GM04504 (cell line): ENCODE measurements around the gene DYRK1A.
"Not testable (repeated sequence)": the region's sequence is repeated elsewhere in the genome, so short reads cannot be mapped to it uniquely, and the experiment has no call there.

Experiments
- DNase-seq: peaks from one replicate; pipeline ENCODE4 v3.0.0-alpha.2; 2012; ENCODE audit warnings: low read depth

Gene DYRK1A

DNA sequence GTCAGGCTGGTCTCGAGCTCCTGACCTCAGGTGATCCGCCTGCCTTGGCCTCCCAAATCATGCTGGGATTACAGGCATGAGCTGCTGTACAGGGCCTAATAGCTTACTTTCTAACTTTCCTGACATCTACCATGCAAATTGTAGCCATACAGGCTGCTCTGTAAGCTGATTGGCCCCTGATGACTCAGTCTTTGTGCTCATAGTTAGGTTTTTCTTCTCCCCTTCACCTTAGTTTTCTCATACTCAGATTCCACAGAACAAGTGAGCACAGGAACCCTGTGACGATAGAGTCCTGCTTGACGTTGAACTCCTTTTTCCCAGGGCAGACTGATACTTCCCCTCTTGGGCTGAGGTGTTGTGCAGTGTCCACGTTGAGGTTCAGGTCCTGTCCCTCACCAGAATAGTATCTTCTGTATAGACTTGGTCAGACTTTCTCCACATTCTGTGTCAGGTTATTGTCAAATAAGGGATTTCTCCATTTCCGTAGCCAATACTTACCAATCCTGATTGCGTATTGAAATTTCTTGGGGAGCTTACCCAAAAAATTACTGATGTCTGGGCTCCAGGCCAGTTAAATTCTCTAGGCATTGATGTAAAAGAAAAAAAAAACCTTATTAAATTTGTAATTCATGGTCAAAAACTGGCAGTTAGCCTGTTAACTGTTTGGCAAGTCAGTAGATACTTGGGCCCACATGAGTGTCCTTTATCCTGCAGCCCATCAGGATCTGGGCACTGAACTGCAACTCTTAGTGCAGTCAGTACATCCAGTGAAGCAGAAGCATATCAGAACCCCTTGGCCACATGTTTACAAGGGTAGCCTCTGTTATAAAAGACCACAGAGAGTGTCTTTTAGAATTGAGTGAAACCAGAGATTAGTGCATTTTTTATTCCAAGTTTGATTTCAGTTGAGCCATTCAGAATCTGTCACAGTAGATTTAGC, 118.2 kb downstream of the DYRK1A start:
- DNase-seq, result no peak

DNA sequence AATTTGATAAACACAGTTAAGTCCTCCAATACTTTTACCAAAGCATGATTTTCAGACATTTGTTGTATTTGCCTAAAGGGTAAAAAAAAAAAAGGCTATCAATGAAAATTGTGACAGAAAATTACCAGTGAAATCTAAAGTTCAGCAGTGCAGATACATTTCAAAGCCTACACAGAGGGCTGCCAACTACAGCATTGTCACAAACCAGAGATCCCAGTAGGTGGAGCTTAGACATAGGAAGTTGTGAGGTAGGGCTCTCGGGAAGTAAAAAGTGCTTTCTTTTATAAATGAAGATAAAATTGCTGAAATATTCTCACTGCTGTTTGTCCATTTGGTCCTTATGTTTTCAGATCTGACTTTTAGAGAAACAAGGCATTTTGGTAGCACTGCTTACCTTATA, 123.0 kb downstream of the DYRK1A start:
- no peak for DNase-seq

DNA sequence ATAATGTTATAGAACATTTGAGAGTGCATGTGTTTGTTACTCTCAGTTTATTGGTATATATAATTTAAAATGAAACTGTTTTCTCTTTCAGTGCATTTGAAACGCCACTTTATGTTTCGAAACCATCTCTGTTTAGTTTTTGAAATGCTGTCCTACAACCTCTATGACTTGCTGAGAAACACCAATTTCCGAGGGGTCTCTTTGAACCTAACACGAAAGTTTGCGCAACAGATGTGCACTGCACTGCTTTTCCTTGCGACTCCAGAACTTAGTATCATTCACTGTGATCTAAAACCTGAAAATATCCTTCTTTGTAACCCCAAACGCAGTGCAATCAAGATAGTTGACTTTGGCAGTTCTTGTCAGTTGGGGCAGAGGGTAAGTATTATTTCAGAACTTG, 123.5 kb downstream of the DYRK1A start:
- DNase-seq, result no peak

DNA sequence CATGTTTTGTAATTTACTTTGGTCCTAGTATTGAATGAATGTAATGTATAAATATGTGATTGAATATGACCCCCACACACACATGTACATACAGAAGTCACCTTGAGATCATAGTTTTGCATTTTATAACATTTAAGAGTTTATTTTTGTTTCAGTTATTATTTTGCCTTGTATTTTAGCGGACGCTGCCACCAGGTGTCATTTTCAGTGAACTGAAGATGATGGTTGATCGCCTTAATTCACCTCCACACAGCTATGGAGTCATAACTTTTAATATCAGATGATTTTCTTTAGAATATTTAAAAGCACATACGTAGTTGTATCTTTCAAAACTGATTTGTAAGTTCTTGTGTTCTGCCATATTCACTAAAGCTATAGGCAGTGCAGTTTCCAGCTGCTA, 130.4 kb downstream of the DYRK1A start:
- no peak for DNase-seq

DNA sequence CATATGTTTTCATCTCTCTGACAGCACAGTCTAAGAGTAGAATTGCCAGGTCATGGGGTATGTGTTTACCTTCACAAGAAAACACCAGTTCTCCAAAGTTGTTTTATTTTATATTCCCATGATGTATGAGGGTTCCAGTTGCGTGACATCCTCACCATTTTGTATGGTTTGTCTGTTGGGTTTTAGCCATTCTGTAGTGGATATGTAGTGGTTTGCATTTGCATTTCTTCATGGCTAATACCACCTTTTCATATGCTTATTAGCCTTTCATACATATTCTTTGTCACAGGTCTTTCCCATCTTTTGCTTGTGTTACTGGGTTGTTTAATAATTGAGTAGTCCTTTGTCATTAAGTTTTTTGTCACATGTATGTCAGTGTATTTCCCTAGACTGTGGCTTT, 132.1 kb downstream of the DYRK1A start:
- no peak for DNase-seq

DNA sequence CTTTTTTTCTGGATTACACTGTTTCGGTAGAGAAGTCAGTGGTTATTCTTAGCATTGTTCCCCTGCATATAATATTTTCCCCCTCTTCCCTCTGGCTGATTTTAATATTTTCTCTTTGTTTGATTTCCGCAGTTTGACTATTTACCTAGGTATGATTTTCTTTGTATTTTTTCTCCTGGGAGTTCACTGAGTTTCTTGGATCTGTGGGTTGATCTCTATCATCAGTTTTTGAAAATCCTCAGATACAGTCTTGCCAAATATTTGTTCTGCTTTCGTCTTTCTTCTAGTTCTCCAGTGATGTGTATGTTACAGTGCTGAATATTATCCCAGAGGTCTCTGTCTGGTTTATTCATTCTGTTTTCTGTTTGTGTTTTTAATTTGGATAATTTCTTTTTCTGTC, 136.4 kb downstream of the DYRK1A start:
- no peak for DNase-seq

DNA sequence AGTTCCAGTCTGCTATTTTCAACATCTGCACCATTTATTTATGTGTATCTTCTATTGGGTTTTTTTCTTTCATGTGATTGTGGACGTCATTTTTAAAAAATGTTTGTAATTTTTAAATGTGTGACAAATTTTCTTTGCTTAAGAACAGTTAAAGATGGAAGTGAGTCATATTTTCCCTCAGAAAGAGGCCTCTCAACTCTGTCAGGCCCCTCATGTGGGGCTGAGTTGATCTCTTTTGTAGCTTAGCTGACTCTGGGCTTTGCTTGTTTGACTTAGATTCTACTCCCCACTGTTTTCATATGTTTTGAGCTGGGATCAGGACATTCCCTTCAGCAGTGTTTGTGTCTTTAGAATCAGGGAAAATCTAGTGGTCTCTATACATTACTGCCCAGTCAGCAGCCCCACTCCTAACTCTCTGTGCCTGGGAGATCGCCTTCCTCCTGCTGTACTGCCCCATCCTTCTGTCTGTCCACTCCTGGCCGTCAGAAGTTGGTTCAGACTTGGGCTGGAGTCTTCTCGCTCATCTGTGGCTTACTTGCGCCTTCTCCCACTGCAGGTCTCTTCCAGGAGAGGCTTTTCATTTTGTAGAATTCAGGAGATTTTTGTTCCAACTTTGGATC, 137.4 kb downstream of the DYRK1A start:
- peak; percentile 24 for DNase-seq

DNA sequence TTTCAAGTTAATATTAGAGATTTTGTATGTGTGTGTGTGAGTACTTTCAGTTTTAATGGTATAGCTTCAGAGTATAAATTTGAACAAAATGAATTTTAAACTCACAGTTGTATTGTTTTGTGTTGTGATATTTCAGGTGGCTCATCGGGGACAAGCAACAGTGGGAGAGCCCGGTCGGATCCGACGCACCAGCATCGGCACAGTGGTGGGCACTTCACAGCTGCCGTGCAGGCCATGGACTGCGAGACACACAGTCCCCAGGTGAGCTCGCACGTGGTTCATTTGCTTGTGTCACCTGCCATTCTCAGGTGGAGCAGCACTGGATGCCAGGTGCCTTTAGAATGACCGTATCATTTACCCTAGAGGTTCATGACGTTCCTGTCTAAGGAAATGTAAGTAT, 139.4 kb downstream of the DYRK1A start:
- DNase-seq, result no peak

DNA sequence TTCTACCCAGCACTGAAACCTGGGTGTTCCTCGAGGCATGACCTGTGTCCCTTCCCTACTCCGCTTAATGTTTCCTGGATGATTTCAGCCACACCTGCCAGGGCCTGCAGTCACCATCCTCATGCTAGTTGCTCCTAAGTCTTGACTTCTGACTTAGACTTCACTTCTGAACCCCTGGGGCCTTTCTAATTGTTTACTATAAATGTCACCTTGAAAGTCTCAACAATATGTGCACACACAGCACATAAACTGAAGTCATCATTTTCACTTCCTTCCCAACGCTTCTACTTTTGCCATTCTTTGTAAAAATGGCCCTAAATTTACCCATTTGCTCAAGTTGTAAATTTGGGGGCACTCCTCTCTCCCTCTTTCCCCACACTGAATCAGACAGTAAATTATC, 141.1 kb downstream of the DYRK1A start:
- DNase-seq, result no peak

DNA sequence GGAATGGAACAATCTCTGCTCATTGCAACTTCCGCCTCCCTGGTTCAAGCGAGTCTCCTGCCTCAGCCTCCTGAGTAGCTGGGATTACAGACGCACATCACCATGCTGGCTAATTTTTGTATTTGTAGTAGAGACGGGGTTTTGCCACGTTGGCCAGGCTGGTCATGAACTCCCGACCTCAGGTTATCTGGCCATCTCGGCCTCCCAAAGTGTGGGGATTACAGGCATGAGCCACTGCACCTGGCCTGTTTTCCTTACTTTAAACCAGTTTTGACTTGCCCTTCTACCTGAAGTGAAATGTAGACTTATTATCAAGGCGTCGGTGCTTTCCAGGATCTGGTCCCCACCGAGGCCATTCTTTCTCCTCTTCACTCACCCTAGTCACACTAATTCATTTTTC, 141.8 kb downstream of the DYRK1A start:
- DNase-seq, result no peak

DNA sequence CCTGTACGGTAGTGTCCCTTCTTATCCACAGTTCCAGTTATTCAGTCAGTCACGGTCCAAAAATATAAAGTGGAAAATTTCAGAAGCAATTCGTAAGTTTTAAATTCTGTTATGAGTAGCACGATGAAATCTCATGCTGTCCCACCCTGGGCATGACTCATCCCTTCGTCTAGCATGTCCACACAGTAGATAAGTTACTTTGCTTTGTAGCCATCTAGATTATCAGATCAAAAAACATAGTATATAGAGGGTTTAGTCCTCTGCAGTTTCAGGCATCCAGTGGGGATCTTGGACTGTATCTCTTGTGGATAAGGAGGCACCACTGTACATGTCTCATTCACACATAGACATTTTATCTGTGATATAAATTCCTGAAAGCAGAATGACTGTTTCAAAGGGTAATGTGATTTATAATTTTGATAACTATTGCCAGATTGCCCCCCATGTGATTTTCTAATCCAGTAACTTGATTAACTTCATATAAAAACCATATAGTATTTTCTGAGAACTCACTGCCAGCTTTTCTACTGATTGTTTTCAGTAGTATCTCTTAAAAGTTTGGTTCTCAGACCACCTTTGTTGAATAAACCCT, 143.3 kb downstream of the DYRK1A start:
- DNase-seq, result no peak

DNA sequence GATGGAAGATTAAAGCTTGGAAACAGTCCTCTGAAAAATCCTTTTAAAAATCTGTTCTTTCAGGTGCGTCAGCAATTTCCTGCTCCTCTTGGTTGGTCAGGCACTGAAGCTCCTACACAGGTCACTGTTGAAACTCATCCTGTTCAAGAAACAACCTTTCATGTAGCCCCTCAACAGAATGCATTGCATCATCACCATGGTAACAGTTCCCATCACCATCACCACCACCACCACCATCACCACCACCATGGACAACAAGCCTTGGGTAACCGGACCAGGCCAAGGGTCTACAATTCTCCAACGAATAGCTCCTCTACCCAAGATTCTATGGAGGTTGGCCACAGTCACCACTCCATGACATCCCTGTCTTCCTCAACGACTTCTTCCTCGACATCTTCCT, 145.3 kb downstream of the DYRK1A start:
- DNase-seq, result no peak

DNA sequence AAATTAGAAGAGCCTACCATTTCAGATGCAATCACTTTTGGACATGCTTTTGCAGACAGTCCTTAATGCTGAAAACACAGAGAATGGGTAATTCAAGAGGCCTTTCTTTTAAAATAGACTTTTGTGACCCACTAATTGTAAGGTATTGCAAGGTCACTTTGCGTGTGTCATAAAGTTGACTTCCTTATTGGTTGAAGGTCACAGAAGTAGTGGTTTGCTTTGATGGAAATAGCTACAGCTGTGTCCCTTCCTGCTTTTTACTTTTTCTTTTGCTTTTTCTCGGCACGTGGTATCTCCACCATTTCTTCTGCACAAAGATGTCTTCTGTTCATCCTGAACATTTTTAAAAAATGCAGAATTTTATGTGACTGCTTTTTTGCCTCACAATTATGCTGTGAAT, 146.8 kb downstream of the DYRK1A start:
- no peak for DNase-seq

DNA sequence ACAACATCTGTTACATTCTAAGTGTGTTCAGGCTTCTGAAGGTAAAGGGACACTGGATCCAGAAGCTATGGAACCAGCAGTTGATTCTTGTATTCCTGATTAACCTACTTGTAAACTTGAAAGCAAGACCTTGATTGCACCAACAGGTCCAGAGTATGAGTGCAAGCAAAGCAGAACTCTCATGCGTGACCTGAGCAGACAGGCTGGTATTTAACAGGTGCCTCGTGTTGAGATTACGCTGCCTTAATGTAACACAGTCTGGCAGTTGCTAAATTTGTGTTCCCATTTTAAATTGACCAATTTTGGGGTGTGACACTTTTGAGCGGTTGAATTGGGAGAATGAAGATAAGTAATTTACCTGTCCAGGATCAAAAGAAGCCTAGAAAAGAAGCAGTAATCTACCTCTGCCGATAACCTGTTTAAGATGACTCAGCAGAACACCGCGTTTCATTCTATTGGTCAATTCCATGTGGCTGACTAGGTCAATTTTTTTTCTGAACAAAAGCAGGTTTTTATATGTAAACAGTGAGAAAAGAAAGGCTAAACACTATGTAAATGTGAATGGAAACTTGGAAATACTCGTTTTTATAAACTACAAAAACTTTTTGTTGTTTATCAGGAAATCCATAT, 147.6 kb downstream of the DYRK1A start:
- no peak for DNase-seq

DNA sequence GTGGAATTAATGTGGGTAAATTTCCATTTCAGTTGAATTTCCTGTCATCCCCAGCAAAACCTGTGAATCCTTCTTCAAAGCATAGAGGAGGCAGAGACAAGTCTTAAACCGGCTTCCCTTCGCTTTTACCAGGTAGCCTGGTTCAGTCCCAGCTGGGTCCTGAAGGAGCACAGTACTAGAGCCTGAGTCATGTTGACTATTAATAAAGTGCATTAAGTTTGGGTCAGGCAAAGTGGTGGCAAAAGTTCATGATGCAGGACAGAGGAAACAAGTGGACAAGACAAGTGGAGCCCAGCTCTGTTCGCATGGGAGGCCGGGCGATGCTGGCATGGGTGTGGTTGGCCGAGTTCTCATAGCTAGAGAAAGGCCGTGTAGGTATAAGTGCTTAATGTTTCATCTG, 150.4 kb downstream of the DYRK1A start:
- no peak for DNase-seq

DNA sequence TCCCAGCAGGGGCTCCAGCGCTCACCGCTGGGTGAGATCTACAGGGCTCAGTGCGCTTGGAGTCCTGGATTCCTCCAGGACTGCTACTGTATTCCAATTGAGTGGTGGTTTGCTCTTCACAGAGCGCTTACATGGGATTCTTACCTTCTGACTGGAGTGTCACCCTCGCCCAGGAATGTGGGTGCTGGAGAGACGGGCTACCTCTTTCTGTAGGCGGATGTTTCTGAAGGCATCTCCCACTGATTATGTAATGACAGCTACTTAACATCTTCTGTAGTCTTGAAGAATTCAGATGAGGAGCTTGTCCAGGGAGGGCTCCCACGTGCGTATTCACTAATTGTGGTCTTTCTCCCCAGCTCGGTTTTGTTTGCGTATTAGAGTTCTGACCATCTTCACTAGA, 154.2 kb downstream of the DYRK1A start:
- no peak for DNase-seq

DNA sequence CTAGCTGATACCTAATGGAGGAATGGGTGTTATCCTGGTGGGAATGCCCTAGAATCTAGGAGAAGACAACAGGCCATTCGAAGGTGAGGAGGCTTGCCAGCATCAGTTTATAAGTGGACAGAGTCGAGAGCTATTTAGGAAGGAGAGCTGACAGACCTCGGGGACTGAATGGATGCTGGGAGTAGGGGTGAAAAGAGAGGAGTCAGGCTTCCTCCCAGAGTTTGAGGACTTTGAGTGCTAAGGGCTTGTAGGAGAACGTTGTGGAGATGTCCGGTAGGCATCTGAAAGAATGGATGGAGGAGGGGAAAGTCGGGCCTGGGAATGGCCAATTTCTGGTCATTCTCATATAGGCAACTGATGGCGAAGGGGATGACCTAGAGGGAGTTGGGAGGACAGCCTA, 155.1 kb downstream of the DYRK1A start:
- DNase-seq, result no peak

DNA sequence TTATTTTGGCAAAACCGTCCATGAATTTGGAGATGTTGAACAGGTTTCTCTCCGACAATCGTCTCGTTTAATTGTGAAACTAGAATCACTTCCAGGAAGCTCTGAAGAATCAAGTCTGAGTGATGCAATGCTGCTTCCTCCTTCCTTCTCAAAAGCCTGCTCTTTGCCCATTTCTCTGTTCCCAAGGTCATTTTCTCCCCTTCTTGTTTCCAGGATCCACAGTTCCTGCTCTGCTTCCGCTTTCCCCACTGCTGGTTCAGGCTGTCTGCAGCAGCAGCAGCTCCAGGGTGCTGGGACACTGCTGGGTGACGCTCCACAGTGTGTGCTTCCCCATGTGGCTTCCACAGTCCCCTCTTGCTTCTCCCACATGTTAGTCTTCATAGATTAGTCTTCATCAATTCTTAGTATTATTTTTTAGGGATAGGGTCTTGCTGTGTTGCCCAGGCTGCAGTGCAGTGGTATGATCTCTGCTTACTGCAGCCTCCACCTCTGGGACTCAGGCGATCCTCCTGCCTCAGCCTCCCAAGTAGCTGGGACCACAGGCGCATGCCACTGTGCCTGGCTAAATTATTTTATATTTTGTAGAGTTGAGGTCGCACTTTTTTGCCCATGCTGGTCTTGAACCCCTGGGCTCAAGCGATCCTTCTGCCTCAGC, 156.2 kb downstream of the DYRK1A start:
- DNase-seq, result no peak

DNA sequence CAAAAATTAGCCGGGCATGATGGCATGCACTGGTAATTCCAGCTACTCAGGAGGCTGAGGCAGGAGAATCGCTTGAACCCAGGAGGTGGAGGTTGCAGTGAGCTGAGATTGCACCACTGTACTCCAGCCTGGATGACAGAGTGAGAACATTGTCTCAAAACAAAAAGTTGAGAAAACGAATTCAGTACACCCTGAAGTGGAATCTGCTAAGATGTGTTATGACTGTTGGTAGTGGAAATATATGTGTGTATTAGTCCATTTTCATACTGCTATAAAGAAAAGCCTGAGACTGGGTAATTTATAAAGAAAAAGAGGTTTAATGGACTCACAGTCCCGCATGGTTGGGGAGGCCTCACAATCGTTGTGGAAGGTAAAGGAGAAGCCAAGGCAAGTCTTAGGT, 158.4 kb downstream of the DYRK1A start:
- not testable (repeated sequence) for DNase-seq

DNA sequence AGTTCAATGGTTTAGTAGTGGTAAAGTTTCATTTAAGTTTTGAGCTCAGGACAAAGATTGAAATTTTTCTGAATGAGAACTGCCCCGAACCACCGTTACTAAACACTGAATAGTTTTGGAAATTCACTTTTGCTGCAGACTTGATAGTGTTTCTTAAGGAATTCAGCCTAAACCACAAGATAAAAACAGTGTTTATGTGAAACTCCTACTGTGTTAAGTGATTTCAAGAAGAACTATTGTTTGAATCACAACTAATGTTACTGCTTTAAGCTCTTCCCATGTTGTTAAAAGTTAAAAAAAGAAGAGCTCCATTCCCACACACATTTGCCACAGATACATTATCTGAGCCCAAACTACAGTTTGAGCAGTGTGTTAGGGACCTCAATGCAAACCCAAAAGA, 159.2 kb downstream of the DYRK1A start:
- no peak for DNase-seq

DNA sequence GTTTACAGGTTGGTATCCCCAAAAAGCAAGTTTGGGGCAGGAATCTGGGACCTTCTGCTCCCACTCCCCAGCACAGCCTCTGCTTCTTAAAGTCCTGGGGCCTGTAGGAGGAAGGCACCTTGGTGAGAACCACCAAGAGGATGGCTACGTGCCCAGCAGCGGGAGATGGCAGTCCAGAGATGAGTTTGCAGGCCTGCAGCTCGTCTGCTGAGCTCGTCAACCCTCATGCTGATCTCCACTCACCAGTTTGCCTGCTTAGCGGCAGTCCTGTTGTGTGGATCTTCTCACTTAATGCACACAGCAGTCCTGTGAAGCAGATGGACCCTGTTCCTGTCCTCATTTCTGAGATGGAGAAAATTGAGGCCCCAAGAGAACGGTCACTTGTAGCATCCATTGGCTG, 160.5 kb downstream of the DYRK1A start:
- no peak for DNase-seq

DNA sequence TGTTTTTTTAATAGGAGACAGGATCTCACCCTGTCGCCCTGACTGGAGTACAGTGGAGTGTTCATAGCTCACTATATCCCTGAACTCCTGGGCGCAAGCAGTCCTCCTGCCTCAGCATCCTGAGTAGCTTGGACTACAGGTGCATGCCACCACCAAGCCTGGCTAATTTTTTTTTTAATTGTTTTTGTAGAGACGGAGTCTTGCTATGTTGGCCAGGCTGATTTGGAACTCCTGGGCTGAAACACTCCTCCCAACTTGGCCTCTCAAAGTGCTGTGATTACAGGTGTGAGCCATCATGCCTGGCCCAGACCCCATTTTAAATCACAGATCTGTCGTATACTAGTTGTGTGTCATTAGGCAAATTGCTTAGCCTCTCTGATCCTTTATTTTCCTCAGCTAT, 161.1 kb downstream of the DYRK1A start:
- no peak for DNase-seq
